Muscle layer of duodenum (tissue), 2 donors: Measurements from ENCODE around the gene TGM4.

ENCODE experiments used
- H3K27ac ChIP-seq: one replicate; pipeline ENCODE4 v1.7.0; 2013; ENCODE audit warnings: mild to moderate bottlenecking, low read length
- H3K27me3 ChIP-seq: one replicate; pipeline ENCODE4 v1.7.0; 2013; ENCODE audit warnings: low read depth, mild to moderate bottlenecking, control low read depth, low read length
- H3K36me3 ChIP-seq, 2 donors: one replicate each; pipeline ENCODE4 v1.7.0; 2013; ENCODE audit warnings: low read length in 2 of 2, control low read depth in 1 of 2, mild to moderate bottlenecking in 1 of 2; ENCODE audit not compliant: insufficient read depth in 2 of 2, control insufficient read depth in 1 of 2
- H3K4me1 ChIP-seq, 2 donors: one replicate each; pipeline ENCODE4 v1.7.0; 2013; ENCODE audit warnings: low read length in 2 of 2, mild to moderate bottlenecking in 2 of 2, control low read depth in 1 of 2, moderate library complexity in 1 of 2; ENCODE audit not compliant: insufficient read depth in 2 of 2, control insufficient read depth in 1 of 2
- H3K4me3 ChIP-seq, 2 donors: one replicate each; pipeline ENCODE4 v1.7.0; 2013; ENCODE audit warnings: low read length in 2 of 2, low read depth in 1 of 2, mild to moderate bottlenecking in 1 of 2
- H3K9me3 ChIP-seq, 2 donors: one replicate each; pipeline ENCODE4 v1.7.0; 2013; ENCODE audit warnings: low read length in 2 of 2, control low read depth in 1 of 2, mild to moderate bottlenecking in 1 of 2; ENCODE audit not compliant: control insufficient read depth in 1 of 2
- donor health status: healthy.

TGM4 gene

GRCh38 chr3:44902628-44903027, 28.2 kb downstream of the TGM4 start:
- Histone ChIP-seq H3K27ac (no peak overlapping the region), H3K4me1 (no peaks in the 10 kb centered on the region), H3K4me3 (no peak overlapping the region), H3K36me3 (no peaks in the 10 kb centered on the region), H3K9me3 (no peaks in the 10 kb centered on the region), H3K27me3 (no peaks in the 10 kb centered on the region)

GRCh38 chr3:44903314-44903713, 28.9 kb downstream of the TGM4 start:
- no peaks in the 10 kb centered on the region for H3K36me3 ChIP-seq
- no peaks in the 10 kb centered on the region for H3K4me1 ChIP-seq
- H3K9me3 ChIP-seq, result no peaks in the 10 kb centered on the region

GRCh38 chr3:44903751-44904150, 29.3 kb downstream of the TGM4 start:
- Histone ChIP-seq H3K4me1 (no peaks in the 10 kb centered on the region), H3K9me3 (no peaks in the 10 kb centered on the region), H3K4me3 (no peak overlapping the region), H3K36me3 (no peaks in the 10 kb centered on the region), H3K27me3 (no peaks in the 10 kb centered on the region), H3K27ac (no peak overlapping the region)

More at GRCh38 chr3:44903314-44903713, 28.9 kb downstream of the TGM4 start:
- H3K27ac ChIP-seq, result no peak overlapping the region
- no peaks in the 10 kb centered on the region for H3K27me3 ChIP-seq
- no peak overlapping the region for H3K4me3 ChIP-seq

GRCh38 chr3:44905446-44906157, 31.2 kb downstream of the TGM4 start:
- no peaks in the 10 kb centered on the region for H3K9me3 ChIP-seq
- no peaks in the 10 kb centered on the region for H3K36me3 ChIP-seq
- no peaks in the 10 kb centered on the region for H3K27me3 ChIP-seq
- H3K4me3 ChIP-seq, result no peak overlapping the region
- no peak overlapping the region for H3K27ac ChIP-seq
- H3K4me1 ChIP-seq, result no peaks in the 10 kb centered on the region

GRCh38 chr3:44906997-44907396, 32.6 kb downstream of the TGM4 start:
- Histone ChIP-seq H3K27me3 (no peaks in the 10 kb centered on the region), H3K9me3 (no peaks in the 10 kb centered on the region), H3K27ac (no peak overlapping the region), H3K4me3 (no peak overlapping the region), H3K36me3 (no peaks in the 10 kb centered on the region), H3K4me1 (no peaks in the 10 kb centered on the region)

- no peak overlapping the region for H3K4me3 ChIP-seq
- no peaks in the 10 kb centered on the region for H3K9me3 ChIP-seq
- H3K4me1 ChIP-seq, result no peaks in the 10 kb centered on the region
- no peaks in the 10 kb centered on the region for H3K36me3 ChIP-seq
- H3K27me3 ChIP-seq, result no peaks in the 10 kb centered on the region
- H3K27ac ChIP-seq, result no peak overlapping the region
Observed at GRCh38 chr3:44907612-44908011, 33.2 kb downstream of the TGM4 start.

- H3K27ac ChIP-seq, result no peak overlapping the region
- no peaks in the 10 kb centered on the region for H3K36me3 ChIP-seq
- no peak overlapping the region for H3K4me3 ChIP-seq
- no peaks in the 10 kb centered on the region for H3K9me3 ChIP-seq
- no peaks in the 10 kb centered on the region for H3K27me3 ChIP-seq
- H3K4me1 ChIP-seq, result no peaks in the 10 kb centered on the region
Observed at GRCh38 chr3:44909063-44909462, 34.7 kb downstream of the TGM4 start.

- H3K27ac ChIP-seq, result no peak overlapping the region
- H3K9me3 ChIP-seq, result no peaks in the 10 kb centered on the region
- peaks cover 0 to 2% of the 10 kb centered on the region in 2 donors for H3K4me1 ChIP-seq
- H3K4me3 ChIP-seq, result no peak overlapping the region
- no peaks in the 10 kb centered on the region for H3K36me3 ChIP-seq
- no peaks in the 10 kb centered on the region for H3K27me3 ChIP-seq
Observed at GRCh38 chr3:44910693-44911092, 36.3 kb downstream of the TGM4 start.

- H3K27me3 ChIP-seq, result no peaks in the 10 kb centered on the region
- no peaks in the 10 kb centered on the region for H3K9me3 ChIP-seq
- peaks cover 0 to 4% of the 10 kb centered on the region in 2 donors for H3K4me1 ChIP-seq
- no peak overlapping the region for H3K4me3 ChIP-seq
- H3K27ac ChIP-seq, result no peak overlapping the region
- peaks cover 3 to 19% of the 10 kb centered on the region in 2 donors for H3K36me3 ChIP-seq
Observed at GRCh38 chr3:44913868-44914468, 39.6 kb downstream of the TGM4 start.

- H3K27ac ChIP-seq, result no peak overlapping the region
- H3K36me3 ChIP-seq, result peaks cover 3 to 19% of the 10 kb centered on the region in 2 donors
- no peak overlapping the region for H3K4me3 ChIP-seq
- H3K27me3 ChIP-seq, result no peaks in the 10 kb centered on the region
- peaks cover 0 to 4% of the 10 kb centered on the region in 2 donors for H3K4me1 ChIP-seq
- no peaks in the 10 kb centered on the region for H3K9me3 ChIP-seq
Observed at GRCh38 chr3:44914936-44915335, 40.5 kb downstream of the TGM4 start.

- H3K27ac ChIP-seq, result no peak overlapping the region
- no peak overlapping the region for H3K4me3 ChIP-seq
- no peaks in the 10 kb centered on the region for H3K9me3 ChIP-seq
- peaks cover 0 to 4% of the 10 kb centered on the region in 2 donors for H3K4me1 ChIP-seq
- no peaks in the 10 kb centered on the region for H3K27me3 ChIP-seq
- peaks cover 3 to 23% of the 10 kb centered on the region in 2 donors for H3K36me3 ChIP-seq
Observed at GRCh38 chr3:44915702-44916438, 41.5 kb downstream of the TGM4 start.
